Body of pancreas (tissue), 4 donors: ENCODE data around the gene RPL22.

ENCODE experiments used
- CTCF ChIP-seq, 7 experiments: fragments of 450-650 bp in 4 of 7; fragments of 200-600 bp in 3 of 7; sonication (generic) in 3 of 7; IDR thresholded peaks; one replicate each; pipeline ENCODE4 v1.5.1; 2016 to 2019; ENCODE audit warnings: antibody characterized with exemption in 7 of 7
- POLR2A ChIP-seq, 3 donors: fragments of 450-650 bp; IDR thresholded peaks; one replicate each; pipeline ENCODE4 v1.6.1; 2016; ENCODE audit warnings: antibody characterized with exemption in 3 of 3, mild to moderate bottlenecking in 2 of 3

GRCh38 chr1:6200188-6200809 lies 904 bp upstream of the RPL22 start:
- TF ChIP-seq POLR2A (IDR thresholded peaks at IDR 0.05) (no peak), CTCF (IDR thresholded peaks at IDR 0.05) (no peak)
